GM12891 (cell line): ENCODE measurements around the gene ZDHHC14.
A peak's percentile ranks its signal among the peaks of the same experiment; 100 is the strongest.

Source experiments
- DNase-seq: peaks from one replicate; pipeline ENCODE4 v3.0.0; 2011; ENCODE audit warnings: low spot score; ENCODE audit not compliant: insufficient read length
- FAIRE-seq: peaks from 2 replicates; lab custom pipeline; 2011; peaks lifted over from hg19 to GRCh38; lab: Jason Lieb, UNC
- PAX5 ChIP-seq: IDR thresholded peaks from 2 replicates; pipeline ENCODE4 v1.6.1; 2011; ENCODE audit warnings: low read length, moderate library complexity, mild to moderate bottlenecking; ENCODE audit not compliant: insufficient read depth, severe bottlenecking
- POLR2A ChIP-seq: IDR thresholded peaks from 2 replicates; pipeline ENCODE4 v1.6.1; 2011; ENCODE audit warnings: low read depth, low read length, control low read depth
- POLR2AphosphoS5 ChIP-seq: IDR thresholded peaks from 2 replicates; pipeline ENCODE4 v1.6.1; 2011; ENCODE audit warnings: low read depth, low read length, control low read depth
- POU2F2 ChIP-seq: IDR thresholded peaks from 2 replicates; pipeline ENCODE4 v1.6.1; 2011; ENCODE audit warnings: low read depth, mild to moderate bottlenecking, control low read depth, low read length, moderate library complexity
- SPI1 ChIP-seq: IDR thresholded peaks from 2 replicates; pipeline ENCODE4 v1.6.1; 2011; ENCODE audit warnings: low read depth, low read length, control low read depth
- TAF1 ChIP-seq: IDR thresholded peaks from 2 replicates; pipeline ENCODE4 v1.6.1; 2011; ENCODE audit warnings: low read depth, low read length, control low read depth

The ZDHHC14 gene

DNA sequence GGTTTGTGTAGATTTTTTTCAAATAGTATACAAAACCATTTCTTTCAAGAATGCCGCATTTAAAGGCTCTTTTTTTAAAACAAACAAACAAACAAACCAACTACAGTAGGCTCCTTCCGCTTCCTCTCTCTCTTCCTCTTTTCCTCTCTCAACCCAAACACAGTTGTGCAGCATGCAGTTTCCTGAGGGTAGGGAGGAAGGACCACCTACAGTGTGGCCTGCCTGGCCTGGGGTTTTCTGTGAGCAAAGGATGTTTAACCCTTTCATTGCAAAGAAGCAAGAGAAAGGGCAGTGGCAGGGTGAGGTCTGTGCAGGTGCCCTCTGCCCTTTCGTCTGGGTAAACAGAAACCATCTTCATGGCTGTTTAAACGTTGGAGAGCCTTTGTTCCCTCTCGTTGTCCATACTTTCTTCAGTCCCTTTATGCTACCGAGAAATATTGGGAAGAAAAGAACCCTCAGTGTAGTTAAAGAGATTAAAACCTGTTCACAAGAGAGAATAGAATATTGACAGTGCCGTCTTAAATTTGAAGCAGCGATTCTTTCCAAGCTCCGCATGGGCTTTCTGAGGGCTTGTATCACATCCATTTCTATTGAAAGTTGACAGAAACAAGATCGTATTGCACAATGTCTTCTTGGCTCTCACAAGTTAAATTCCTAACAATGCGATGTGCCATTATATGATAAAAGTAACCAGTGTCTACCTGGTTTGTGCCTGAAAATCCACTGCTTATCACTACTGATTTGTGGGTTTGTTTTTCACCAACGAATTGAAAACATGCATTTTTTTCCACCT is 226.5 kb downstream of the ZDHHC14 start:
- peak; percentile 62 for TF ChIP-seq SPI1
- no peak for TF ChIP-seq TAF1
- no peak for TF ChIP-seq POLR2A
- TF ChIP-seq PAX5, result no peak
- TF ChIP-seq POLR2AphosphoS5, result no peak
- no peak for TF ChIP-seq POU2F2
- FAIRE-seq, result no peak
- no peak for DNase-seq

GRCh38 chr6:157608221-157609075 is 227.5 kb downstream of the ZDHHC14 start:
- DNase-seq (no peak), FAIRE-seq (no peak)
- TF ChIP-seq PAX5 (no peak), POLR2AphosphoS5 (no peak), POU2F2 (no peak), TAF1 (no peak), SPI1 (no peak), POLR2A (no peak)

DNA sequence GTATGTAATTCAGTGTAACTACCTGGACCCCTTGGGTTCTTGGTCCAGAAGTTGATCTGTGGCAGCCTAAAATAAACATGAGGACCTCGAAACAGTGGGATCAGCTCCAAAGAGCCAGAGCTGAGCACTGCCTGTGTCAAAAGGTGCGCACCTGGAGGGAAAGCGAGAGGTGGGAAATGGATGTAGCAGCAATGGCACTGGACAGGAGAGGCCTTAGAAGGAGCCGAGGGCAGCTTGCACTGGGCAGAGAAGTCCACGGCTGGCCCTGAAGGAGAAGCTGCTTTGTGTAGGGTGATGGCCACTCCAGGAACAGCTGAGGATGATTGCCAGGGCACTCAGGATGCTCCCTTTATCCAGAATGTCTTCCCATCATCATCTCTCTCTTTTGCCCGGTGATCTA is 228.1 kb downstream of the ZDHHC14 start:
- FAIRE-seq (no peak), DNase-seq (no peak)
- no peak for TF ChIP-seq TAF1
- no peak for TF ChIP-seq POU2F2
- no peak for TF ChIP-seq POLR2A
- no peak for TF ChIP-seq POLR2AphosphoS5
- TF ChIP-seq SPI1, result no peak

GRCh38 chr6:157609556-157609955 is 228.6 kb downstream of the ZDHHC14 start:
- FAIRE-seq (no peak), DNase-seq (no peak)
- TF ChIP-seq TAF1 (no peak), POLR2AphosphoS5 (no peak), PAX5 (no peak), POLR2A (no peak), POU2F2 (no peak), SPI1 (no peak)

GRCh38 chr6:157610451-157610999 is 229.5 kb downstream of the ZDHHC14 start:
- FAIRE-seq (no peak), DNase-seq (no peak)
- TF ChIP-seq POLR2AphosphoS5 (no peak), TAF1 (no peak), POU2F2 (no peak), SPI1 (no peak), PAX5 (no peak), POLR2A (no peak)

GRCh38 chr6:157611406-157611805 is 230.4 kb downstream of the ZDHHC14 start:
- TF ChIP-seq POLR2A, result no peak
- no peak for TF ChIP-seq PAX5
- TF ChIP-seq TAF1, result no peak
- TF ChIP-seq SPI1, result no peak
- no peak for TF ChIP-seq POLR2AphosphoS5
- TF ChIP-seq POU2F2, result no peak
- no peak for DNase-seq
- FAIRE-seq, result no peak

DNA sequence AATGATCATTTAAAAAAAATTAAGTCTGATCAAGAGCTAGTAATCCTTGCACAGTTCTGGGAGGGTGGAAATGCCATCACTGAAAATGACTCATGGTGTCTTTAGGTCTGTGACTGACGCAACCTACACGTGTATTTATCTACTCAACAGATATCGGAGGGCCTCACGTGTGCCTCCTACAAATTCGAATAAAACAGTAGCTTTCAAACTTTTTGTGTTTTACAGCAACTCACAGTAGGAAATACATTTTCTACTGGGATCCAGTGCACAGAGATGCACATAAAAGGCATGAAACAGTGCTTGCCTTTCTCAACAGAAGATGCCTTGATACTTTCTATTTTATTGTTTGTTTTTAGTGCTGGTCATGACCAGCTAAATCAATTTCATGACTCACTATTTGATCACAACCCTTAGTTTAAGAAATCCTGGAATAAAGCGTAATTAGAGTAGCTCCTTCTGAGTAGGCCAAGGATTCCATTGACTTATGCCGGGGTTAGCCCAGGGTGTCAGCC is 232.1 kb downstream of the ZDHHC14 start:
- DNase-seq (no peak), FAIRE-seq (no peak)
- TF ChIP-seq POLR2AphosphoS5, result no peak
- TF ChIP-seq POU2F2, result no peak
- no peak for TF ChIP-seq POLR2A
- no peak for TF ChIP-seq SPI1

- DNase-seq, result no peak
- TF ChIP-seq POU2F2 (no peak), POLR2A (no peak), SPI1 (no peak), TAF1 (no peak), PAX5 (no peak), POLR2AphosphoS5 (no peak)
- no peak for FAIRE-seq
Measured at GRCh38 chr6:157614026-157614568, 233.1 kb downstream of the ZDHHC14 start.

DNA sequence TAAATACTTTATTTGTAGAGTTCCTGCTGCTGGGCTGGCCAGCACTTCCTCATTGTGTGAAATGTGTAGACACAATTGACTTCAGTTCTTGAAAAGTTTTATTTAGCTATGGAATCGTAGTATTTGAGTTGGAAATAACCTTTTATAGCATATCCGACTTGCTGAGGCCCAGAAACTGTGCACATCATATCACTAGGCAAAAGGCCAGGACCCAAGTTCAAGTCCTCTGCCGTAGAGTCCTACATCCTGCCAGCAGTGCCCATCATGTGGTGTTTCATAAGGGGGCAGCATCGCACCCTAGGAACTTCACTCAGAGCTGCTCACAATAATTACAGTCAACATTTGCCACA is 234.4 kb downstream of the ZDHHC14 start:
- no peak for FAIRE-seq
- no peak for DNase-seq
- TF ChIP-seq SPI1 (peak; percentile 39), POU2F2 (no peak)
